ENCODE data around the gene OSGIN1.

- TF ChIP-seq CTCF (IDR thresholded peaks at IDR 0.05; ENCODE audit: low read depth, low read length) (no peak), POLR2A (IDR thresholded peaks at IDR 0.05; ENCODE audit: extremely low read depth, insufficient read length) (no peak), MAX (IDR thresholded peaks at IDR 0.05; ENCODE audit: low read depth, low read length) (no peak), MYC (IDR thresholded peaks at IDR 0.05; ENCODE audit: low read depth, low read length) (no peak)
Observed at GRCh38 chr16:83973077-83973476, 20.0 kb downstream of the OSGIN1 start.
